PC-9 (cell line): Measurements from ENCODE around the gene NLGN2. TPM values are rescaled to one million over a fixed set of nuclear protein-coding genes. Genes with fewer than 3 reads are reported as not detected.

Experiments used
- BruUV-seq: library from RNA; stranded (reverse); fragments of 400-500 nt; replicated peaks from 2 replicates; lab custom pipeline; 2021; lab: Mats Ljungman, UMichigan
- CTCF ChIA-PET: fragments of 300-600 bp; sonication (Branson Sonifier 250); formaldehyde crosslinking; loops from one replicate; lab custom pipeline; 2022; ENCODE audit warnings: antibody characterized with exemption; lab: Charles Lee
- POLR2A ChIA-PET: fragments of 300-600 bp; sonication (Branson Sonifier 250); formaldehyde crosslinking; loops from one replicate; lab custom pipeline; 2022; ENCODE audit warnings: antibody characterized with exemption; ENCODE audit not compliant: unreplicated experiment; lab: Charles Lee
- DNase-seq, 2 experiments: peaks; one replicate each; pipeline versions ENCODE4 v3.0.0 to v3.0.0-alpha.2; 2015 to 2022; ENCODE audit warnings: mixed read lengths in 1 of 2
- H2AFZ ChIP-seq: fragments of 200-600 bp; sonication (generic); 2 replicates; pipeline ENCODE4 v1.8.1; 2017; ENCODE audit warnings: antibody characterized with exemption
- H3F3A ChIP-seq: fragments of 200-600 bp; sonication (generic); 2 replicates; pipeline ENCODE4 v1.8.1; 2017; ENCODE audit warnings: antibody characterized with exemption, mild to moderate bottlenecking, low read depth; ENCODE audit not compliant: insufficient read depth
- H3K27ac ChIP-seq: fragments of 200-600 bp; sonication (generic); 2 replicates; pipeline ENCODE4 v1.6.1; 2016; ENCODE audit warnings: mixed run types
- H3K27me3 ChIP-seq: fragments of 200-600 bp; sonication (generic); 2 replicates; pipeline ENCODE4 v1.6.1; 2016; ENCODE audit warnings: low read depth, mixed run types; ENCODE audit not compliant: insufficient read depth
- H3K36me3 ChIP-seq: fragments of 200-600 bp; sonication (generic); 2 replicates; pipeline ENCODE4 v1.6.1; 2016; ENCODE audit warnings: low read depth, mixed run types
- H3K4me1 ChIP-seq: fragments of 200-600 bp; sonication (generic); replicated peaks from 2 replicates; pipeline ENCODE4 v1.6.1; 2016; ENCODE audit warnings: mixed run types; ENCODE audit not compliant: insufficient read depth
- H3K4me2 ChIP-seq: fragments of 200-600 bp; sonication (generic); 2 replicates; pipeline ENCODE4 v1.6.1; 2017; ENCODE audit warnings: mixed run types
- H3K4me3 ChIP-seq: fragments of 200-600 bp; sonication (generic); 2 replicates; pipeline ENCODE4 v1.6.1; 2016; ENCODE audit warnings: mixed run types
- H3K79me2 ChIP-seq: fragments of 200-600 bp; sonication (generic); 2 replicates; pipeline ENCODE4 v1.6.1; 2017; ENCODE audit warnings: low read depth, mixed run types
- H3K9me2 ChIP-seq: fragments of 200-600 bp; sonication (generic); 2 replicates; pipeline ENCODE4 v1.8.1; 2017; ENCODE audit warnings: mild to moderate bottlenecking; ENCODE audit not compliant: insufficient read depth
- H3K9me3 ChIP-seq: fragments of 200-600 bp; sonication (generic); 2 replicates; pipeline ENCODE4 v1.8.1; 2016; ENCODE audit warnings: low read depth; ENCODE audit not compliant: insufficient read depth
- H4K20me1 ChIP-seq: fragments of 200-600 bp; sonication (generic); 2 replicates; pipeline ENCODE4 v1.8.1; 2017; ENCODE audit not compliant: insufficient read depth
- CTCF ChIP-seq: fragments of 200-600 bp; sonication (generic); conservative IDR thresholded peaks from 2 replicates; pipeline ENCODE4 v1.6.1; 2017; ENCODE audit warnings: mixed run types, antibody characterized with exemption, mild to moderate bottlenecking, moderate library complexity
- EZH2 ChIP-seq: fragments of 200-600 bp; sonication (generic); IDR thresholded peaks from 2 replicates; pipeline ENCODE4 v1.8.0; 2017; ENCODE audit warnings: antibody characterized with exemption, low read depth
- intact Hi-C: fragments of 100-400 bp; cut with micrococcal nuclease; formaldehyde crosslinking; loops from one replicate; pipeline ENCODE4 v1.10.0; 2022; ENCODE audit not compliant: unreplicated experiment
- total RNA-seq: library from RNA; stranded (reverse); gene quantifications from 2 replicates; pipeline ENCODE4 v1.2.3, GENCODE V29; 2021

Gene NLGN2
- total RNA-seq, 1 experiment from 2014 or later: 86.3 TPM

GRCh38 chr17:7438656-7439460, 31.2 kb downstream of the NLGN2 start:
- H3K9me3 ChIP-seq: no peaks in the 10 kb centered on the region
- POLR2A ChIA-PET: interaction anchor here (0.6 to 0.8 kb wide), 2 partner anchors 20 to 249 kb away, joined by 6 to 21 read pairs; no protein-coding TSS in a partner anchor
- intact Hi-C loops: loop anchor here (1.0 to 5.0 kb wide), 2 partner anchors 63 to 122 kb away; partner anchors contain the start of gene SENP3
- peaks cover 8% of the 10 kb centered on the region; the same call in 1 of the 2 replicates for H3K79me2 ChIP-seq
- H3F3A ChIP-seq: peaks cover 13% of the 10 kb centered on the region; the same call in 1 of the 2 replicates
- H3K4me1 ChIP-seq: peaks cover 9% of the 10 kb centered on the region; the same call in 1 of the 2 replicates
- no peak for TF ChIP-seq EZH2
- H3K9me2 ChIP-seq: no peaks in the 10 kb centered on the region
- CTCF ChIA-PET: no interaction called here
- H3K4me3 ChIP-seq: peak overlapping the region; percentile 71
- H3K27ac ChIP-seq: no peak overlapping the region
- no peaks in the 10 kb centered on the region for H3K36me3 ChIP-seq
- H3K4me2 ChIP-seq: peak overlapping the region; percentile 90
- no peaks in the 10 kb centered on the region for H3K27me3 ChIP-seq
- H2AFZ ChIP-seq: no peak overlapping the region
- no TSS peak for BruUV-seq
- DNase-seq: no peak
- H4K20me1 ChIP-seq: no peaks in the 10 kb centered on the region

GRCh38 chr17:7439462-7440112, 31.9 kb downstream of the NLGN2 start, which contains the start of gene FGF11:
Gene FGF11 (plus strand): TSS chr17:7439512. CDS start chr17:7439621, 109 bp downstream.
- ChIA-PET CTCF (no interaction called here), POLR2A (interaction anchor here (0.8 kb wide), 1 partner anchor 20 kb away, joined by 21 read pairs; no protein-coding TSS in a partner anchor)
- Histone ChIP-seq H2AFZ (peak within 1 kb of the TSS; percentile 78), H3K4me2 (peak within 1 kb of the TSS; percentile 90), H3K36me3 (no peaks in the 10 kb centered on the region), H3F3A (peaks cover 13% of the 10 kb centered on the region; the same call in 1 of the 2 replicates), H3K4me1 (peaks cover 17% of the 10 kb centered on the region), H3K4me3 (peak within 1 kb of the TSS; percentile 71), H3K27me3 (no peaks in the 10 kb centered on the region), H3K79me2 (peaks cover 8% of the 10 kb centered on the region; the same call in 1 of the 2 replicates), H4K20me1 (no peaks in the 10 kb centered on the region), H3K9me2 (no peaks in the 10 kb centered on the region), H3K27ac (no peak within 1 kb of the TSS), H3K9me3 (no peaks in the 10 kb centered on the region)
- DNase-seq: peak in 1 of 2 experiments; percentile 31
- no peak for TF ChIP-seq EZH2
- no TSS peak for BruUV-seq
- intact Hi-C loops: loop anchor here (5.0 kb wide), 1 partner anchor 63 kb away; no protein-coding TSS in a partner anchor

GRCh38 chr17:7440113-7440833, 32.6 kb downstream of the NLGN2 start:
- Histone ChIP-seq H2AFZ (peak overlapping the region; percentile 78), H3K36me3 (no peaks in the 10 kb centered on the region), H3K9me3 (no peaks in the 10 kb centered on the region), H3K9me2 (no peaks in the 10 kb centered on the region), H3K27me3 (no peaks in the 10 kb centered on the region), H3F3A (peaks cover 13% of the 10 kb centered on the region; the same call in 1 of the 2 replicates), H3K27ac (no peak overlapping the region), H3K4me1 (peaks cover 19% of the 10 kb centered on the region), H3K4me3 (peak overlapping the region; percentile 71), H4K20me1 (no peaks in the 10 kb centered on the region), H3K79me2 (peaks cover 8% of the 10 kb centered on the region; the same call in 1 of the 2 replicates), H3K4me2 (peak overlapping the region; percentile 90)
- ChIA-PET CTCF (interaction anchor here (0.5 to 1.1 kb wide), 2 partner anchors 13 to 660 kb away, joined by 3 read pairs; no protein-coding TSS in a partner anchor), POLR2A (interaction anchor here (0.7 to 1.1 kb wide), 3 partner anchors 19 to 247 kb away, joined by 15 to 26 read pairs (median 21); partner anchors contain the start of gene ZBTB4)
- TF ChIP-seq EZH2 (no peak), CTCF (no peak)
- intact Hi-C loops: no loop called here
- DNase-seq: peak in 1 of 2 experiments; percentile 51
- no TSS peak for BruUV-seq
